Sigmoid colon (tissue), 7 donors: ENCODE results near the gene SRRM4. TPM values are rescaled to one million over a fixed set of nuclear protein-coding genes. Genes with fewer than 3 reads are reported as not detected.
A peak's percentile ranks its signal among the peaks of the same experiment; 100 is the strongest.

ENCODE experiments used
- DNase-seq: peaks from one replicate; pipeline ENCODE4 v3.0.0-alpha.2; 2019
- H3K27ac ChIP-seq, 4 donors: fragments of 200-600 bp; sonication (generic); one replicate each; pipeline ENCODE4 v1.5.1; 2016 to 2019; ENCODE audit warnings: mild to moderate bottlenecking in 1 of 4
- H3K27me3 ChIP-seq, 3 donors: fragments of 200-600 bp; sonication (generic); one replicate each; pipeline ENCODE4 v1.5.1; 2019; ENCODE audit warnings: mild to moderate bottlenecking in 1 of 3
- H3K36me3 ChIP-seq, 4 donors: fragments of 200-600 bp; sonication (generic); one replicate each; pipeline ENCODE4 v1.5.1; 2016 to 2019
- H3K4me1 ChIP-seq, 4 donors: fragments of 200-600 bp; sonication (generic); one replicate each; pipeline ENCODE4 v1.5.1; 2017 to 2019
- H3K4me3 ChIP-seq, 4 donors: fragments of 200-600 bp; sonication (generic); one replicate each; pipeline ENCODE4 v1.5.1; 2017 to 2019; ENCODE audit warnings: mild to moderate bottlenecking in 2 of 4, moderate library complexity in 1 of 4
- H3K9me3 ChIP-seq, 4 donors: fragments of 200-600 bp in 3 of 4; sonication (generic) in 3 of 4; one replicate each; pipeline versions ENCODE4 v1.5.1 to v1.6.1; 2013 to 2019
- EP300 ChIP-seq, 4 donors: sonication (generic); formaldehyde crosslinking; IDR thresholded peaks; one replicate each; pipeline ENCODE4 v1.6.1; 2017; ENCODE audit warnings: antibody characterized with exemption in 4 of 4
- POLR2A ChIP-seq, 2 donors: fragments of 450-650 bp; IDR thresholded peaks; one replicate each; pipeline ENCODE4 v1.6.1; 2016; ENCODE audit warnings: antibody characterized with exemption in 2 of 2, mild to moderate bottlenecking in 2 of 2, moderate library complexity in 2 of 2
- POLR2AphosphoS5 ChIP-seq, 4 donors: sonication (generic); formaldehyde crosslinking; IDR thresholded peaks; one replicate each; pipeline ENCODE4 v1.6.1; 2017; ENCODE audit warnings: antibody characterized with exemption in 4 of 4
- WGBS, 2 donors: extraction: QIAGEN DNeasy Blood & Tissue Kit; methylation state at CpG; one replicate each; pipeline ENCODE4 v1.1.7; 2013; 5-methylcytosine and 5-hydroxymethylcytosine counted together
- intact Hi-C: fragments of 100-400 bp; cut with DNase I; formaldehyde crosslinking; loops from one replicate; pipeline ENCODE4 v1.15.1; 2023
- polyA plus RNA-seq, 3 donors: library from polyadenylated mRNA; stranded (reverse); fragments of 200-250 nt; gene quantifications; one replicate each; pipeline ENCODE4 v1.2.3, GENCODE V29; 2013
- total RNA-seq, 4 donors: library from RNA; depleted of rRNA; stranded (reverse); fragments of >200 nt; gene quantifications; one replicate each; pipeline ENCODE4 v1.1.0, GENCODE V29; 2016
- TF ChIP-seq, protein P1 (sequence below), 4 experiments: fragments of 450-650 bp in 3 of 4; fragments of 200-600 bp in 1 of 4; IDR thresholded peaks; one replicate each; pipeline ENCODE4 v1.5.1; 2016 to 2019; ENCODE audit warnings: antibody characterized with exemption in 4 of 4, mild to moderate bottlenecking in 3 of 4, moderate library complexity in 2 of 4
- donor health status: healthy with polysubstance abuse.
- donor health status: Bipolar disorder and iron deficiency.
- donor health status: healthy.

The SRRM4 gene
- total and polyA plus RNA-seq, 7 donors = under 0.01 to 0.14 (median 0.07) TPM; not detected in 4

DNA sequence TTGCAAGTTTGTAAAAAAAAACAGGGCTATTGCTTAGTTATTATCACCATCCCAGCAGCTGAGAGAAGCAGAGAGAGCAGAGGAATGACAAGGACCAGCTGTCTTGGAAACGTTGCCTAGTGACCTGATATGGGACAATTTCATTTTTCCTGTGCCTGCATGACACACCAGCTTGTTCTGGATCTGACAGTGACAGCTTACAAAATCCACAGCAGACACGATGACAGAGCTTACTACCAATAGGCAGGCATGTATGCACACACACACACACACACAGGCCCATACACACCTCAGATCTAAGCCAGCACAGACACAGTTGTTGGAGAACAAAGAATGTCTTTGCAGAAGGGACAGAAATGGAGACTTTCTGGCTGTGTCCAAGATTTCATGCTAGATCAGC lies 222.8 kb downstream of the SRRM4 start:
- Histone ChIP-seq H3K27ac (peak overlapping the region; percentile 70 to 99 (median 82)), H3K4me1 (peaks cover 0 to 92% (median 59%) of the 10 kb centered on the region in 4 donors)

DNA sequence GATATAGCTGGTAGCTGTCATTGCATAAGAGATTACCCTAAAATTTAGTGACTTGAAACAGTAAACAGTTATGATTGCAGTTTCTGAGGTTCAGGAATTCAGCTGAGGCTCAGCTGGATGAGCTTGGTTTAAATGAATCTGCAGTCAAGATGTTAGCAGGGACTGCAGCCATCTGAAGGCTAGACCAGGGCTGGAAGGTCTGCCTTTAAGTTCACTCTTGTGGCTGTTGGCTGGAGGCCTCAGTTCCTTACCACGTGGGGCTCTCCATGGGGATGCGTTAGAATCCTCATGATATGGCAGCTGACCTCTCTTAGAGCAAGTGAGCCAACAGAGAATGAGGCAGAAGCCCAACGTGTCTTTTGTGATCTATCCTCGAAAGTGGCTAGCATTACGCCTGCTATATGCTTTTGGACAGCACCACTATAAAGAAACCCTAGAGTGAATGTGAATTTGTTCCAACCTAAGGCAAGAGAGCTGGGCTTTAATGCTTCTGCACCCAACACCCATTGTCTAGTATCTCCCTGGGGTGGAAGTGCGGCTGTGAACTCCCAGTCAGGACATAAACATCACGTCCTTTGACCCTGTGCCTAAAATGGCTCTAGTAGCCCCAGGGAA lies 223.4 kb downstream of the SRRM4 start:
- Histone ChIP-seq H3K9me3 (no peaks in the 10 kb centered on the region), H3K4me3 (no peak overlapping the region), H3K27me3 (no peaks in the 10 kb centered on the region), H3K36me3 (no peaks in the 10 kb centered on the region), H3K4me1 (peaks cover 0 to 91% (median 59%) of the 10 kb centered on the region in 4 donors), H3K27ac (peak overlapping the region; percentile 70 to 99 (median 82))
- intact Hi-C loops = loop anchor here (5.0 kb wide), 1 partner anchor 208 kb away; no protein-coding TSS in a partner anchor
- WGBS, 2 donors = 72 to 77% methylated on average over 7 of the region's 7 CpGs
- TF ChIP-seq EP300 (IDR thresholded peaks at IDR 0.05) (no peak), POLR2AphosphoS5 (IDR thresholded peaks at IDR 0.05) (no peak), POLR2A (IDR thresholded peaks at IDR 0.05) (no peak)
- TF ChIP-seq, protein P1, sequence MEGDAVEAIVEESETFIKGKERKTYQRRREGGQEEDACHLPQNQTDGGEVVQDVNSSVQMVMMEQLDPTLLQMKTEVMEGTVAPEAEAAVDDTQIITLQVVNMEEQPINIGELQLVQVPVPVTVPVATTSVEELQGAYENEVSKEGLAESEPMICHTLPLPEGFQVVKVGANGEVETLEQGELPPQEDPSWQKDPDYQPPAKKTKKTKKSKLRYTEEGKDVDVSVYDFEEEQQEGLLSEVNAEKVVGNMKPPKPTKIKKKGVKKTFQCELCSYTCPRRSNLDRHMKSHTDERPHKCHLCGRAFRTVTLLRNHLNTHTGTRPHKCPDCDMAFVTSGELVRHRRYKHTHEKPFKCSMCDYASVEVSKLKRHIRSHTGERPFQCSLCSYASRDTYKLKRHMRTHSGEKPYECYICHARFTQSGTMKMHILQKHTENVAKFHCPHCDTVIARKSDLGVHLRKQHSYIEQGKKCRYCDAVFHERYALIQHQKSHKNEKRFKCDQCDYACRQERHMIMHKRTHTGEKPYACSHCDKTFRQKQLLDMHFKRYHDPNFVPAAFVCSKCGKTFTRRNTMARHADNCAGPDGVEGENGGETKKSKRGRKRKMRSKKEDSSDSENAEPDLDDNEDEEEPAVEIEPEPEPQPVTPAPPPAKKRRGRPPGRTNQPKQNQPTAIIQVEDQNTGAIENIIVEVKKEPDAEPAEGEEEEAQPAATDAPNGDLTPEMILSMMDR (IDR thresholded peaks at IDR 0.05) = no peak
- DNase-seq = peak; percentile 79

More for the DNA sequence above, 222.8 kb downstream of the SRRM4 start:
- Histone ChIP-seq H3K36me3 (no peaks in the 10 kb centered on the region), H3K27me3 (no peaks in the 10 kb centered on the region), H3K9me3 (no peaks in the 10 kb centered on the region), H3K4me3 (no peak overlapping the region)
- DNase-seq = no peak
- intact Hi-C loops = no loop called here
- WGBS, 2 donors = 25 to 39% methylated on average over 2 of the region's 2 CpGs
- no peak for TF ChIP-seq EP300 (IDR thresholded peaks at IDR 0.05)
- no peak for TF ChIP-seq POLR2A (IDR thresholded peaks at IDR 0.05)
- TF ChIP-seq POLR2AphosphoS5 (IDR thresholded peaks at IDR 0.05) = peak in 3 of 4 donors; percentile 33 to 43 (median 36)

DNA sequence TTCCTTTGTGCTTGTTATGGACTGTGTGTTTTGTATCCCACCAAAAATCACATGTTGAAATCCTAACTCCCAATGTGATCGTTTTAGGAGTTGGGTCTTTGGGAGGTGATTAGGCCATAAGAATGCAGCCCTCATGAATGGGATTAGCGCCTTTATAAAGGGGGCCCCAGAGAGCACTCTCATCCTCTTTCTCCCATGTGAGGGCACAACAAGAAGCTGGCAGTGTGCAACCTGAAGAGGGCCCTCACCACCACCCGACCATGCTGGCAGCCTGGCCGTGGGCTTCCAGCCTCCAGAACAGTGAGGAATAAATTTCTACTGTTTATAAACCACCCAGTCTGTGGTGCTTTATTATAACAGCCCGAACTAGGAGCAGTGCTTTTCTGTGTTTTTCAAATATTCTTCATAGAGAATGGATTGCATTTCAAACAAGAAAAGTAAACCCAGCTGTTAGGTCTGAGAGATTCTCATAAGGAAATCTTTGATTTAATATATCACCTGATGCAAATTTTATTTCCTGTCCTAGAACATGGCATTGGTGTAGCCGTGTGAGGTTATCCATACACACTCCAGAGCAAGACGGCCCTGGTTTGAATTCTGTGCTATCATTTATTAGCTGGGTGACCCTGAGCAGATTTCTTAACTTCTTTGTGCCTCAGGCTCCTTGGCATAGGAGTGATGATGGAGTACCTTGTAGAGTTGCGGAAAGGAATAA lies 225.2 kb downstream of the SRRM4 start:
- H3K27me3 ChIP-seq = no peaks in the 10 kb centered on the region
- no peaks in the 10 kb centered on the region for H3K9me3 ChIP-seq
- H3K4me1 ChIP-seq = peaks cover 0 to 75% (median 52%) of the 10 kb centered on the region in 4 donors
- TF ChIP-seq EP300 (IDR thresholded peaks at IDR 0.05) (peak in 3 of 4 donors; percentile 4 to 36 (median 34)), POLR2AphosphoS5 (IDR thresholded peaks at IDR 0.05) (peak; percentile 35 to 81 (median 62)), POLR2A (IDR thresholded peaks at IDR 0.05) (no peak)
- TF ChIP-seq, protein P1 (IDR thresholded peaks at IDR 0.05) = peak in 3 of 4 experiments; percentile 11 to 28 (median 14)
- H3K36me3 ChIP-seq = no peaks in the 10 kb centered on the region
- intact Hi-C loops = loop anchor here (2.0 to 5.0 kb wide), 2 partner anchors 114 to 206 kb away; no protein-coding TSS in a partner anchor
- DNase-seq = peak; percentile 78
- H3K4me3 ChIP-seq = no peak overlapping the region
- H3K27ac ChIP-seq = peak overlapping the region; percentile 70 to 99 (median 82)
- WGBS, 2 donors = 36 to 60% methylated on average over 8 of the region's 8 CpGs

DNA sequence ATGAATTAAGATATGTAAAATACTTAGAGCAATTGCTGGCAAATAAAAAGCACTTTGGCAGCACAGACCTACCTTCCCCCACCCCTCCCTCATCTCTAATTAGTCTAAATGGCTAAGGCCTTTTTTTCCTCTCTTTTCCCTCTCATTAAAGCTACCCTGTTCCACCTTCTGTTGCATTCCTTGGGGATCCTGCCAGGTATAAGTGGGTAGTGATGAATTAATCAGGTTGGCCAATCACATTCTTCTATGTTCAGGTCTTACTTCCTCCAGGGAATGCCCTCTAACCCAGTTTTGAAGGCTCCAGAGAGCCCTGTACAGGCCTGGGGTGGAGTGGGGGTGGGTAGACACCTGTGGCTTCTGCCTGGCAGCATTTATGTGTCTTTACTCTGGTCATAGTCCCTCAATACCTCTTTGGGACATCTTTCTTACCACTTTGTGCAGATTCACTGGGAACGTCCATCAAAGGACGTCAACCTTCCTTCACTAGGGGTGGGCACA lies 225.8 kb downstream of the SRRM4 start:
- Histone ChIP-seq H3K27me3 (no peaks in the 10 kb centered on the region), H3K4me1 (peaks cover 0 to 72% (median 52%) of the 10 kb centered on the region in 4 donors), H3K9me3 (no peaks in the 10 kb centered on the region), H3K27ac (peak overlapping the region; percentile 70 to 99 (median 82)), H3K36me3 (no peaks in the 10 kb centered on the region), H3K4me3 (no peak overlapping the region)
- no peak for DNase-seq
- TF ChIP-seq, protein P1 (IDR thresholded peaks at IDR 0.05) = no peak
- TF ChIP-seq EP300 (IDR thresholded peaks at IDR 0.05) (no peak), POLR2AphosphoS5 (IDR thresholded peaks at IDR 0.05) (no peak), POLR2A (IDR thresholded peaks at IDR 0.05) (no peak)
- WGBS, 2 donors = 87 to 92% methylated on average over 2 of the region's 2 CpGs
- intact Hi-C loops = loop anchor here (2.0 to 5.0 kb wide), 2 partner anchors 114 to 205 kb away; no protein-coding TSS in a partner anchor
